OCI-LY7 (cell line): ENCODE data around the gene USP24. TPM values are rescaled to one million over a fixed set of nuclear protein-coding genes. Genes with fewer than 3 reads are reported as not detected.

Experiments
- BruUV-seq: library from RNA; stranded (reverse); fragments of 400-500 nt; replicated peaks from 2 replicates; lab custom pipeline; 2021; lab: Mats Ljungman, UMichigan
- CTCF ChIA-PET: fragments of 300-600 bp; sonication (Branson Sonifier 250); formaldehyde crosslinking; loops from one replicate; lab custom pipeline; 2022; ENCODE audit warnings: antibody characterized with exemption; ENCODE audit not compliant: unreplicated experiment; lab: Charles Lee
- POLR2A ChIA-PET: fragments of 300-600 bp; sonication (Branson Sonifier 250); formaldehyde crosslinking; loops from one replicate; lab custom pipeline; 2022; ENCODE audit warnings: antibody characterized with exemption; lab: Charles Lee
- DNase-seq: peaks from one replicate; pipeline ENCODE4 v3.0.0-alpha.2; 2015; ENCODE audit warnings: low spot score
- H2AFZ ChIP-seq: fragments of 200-600 bp; sonication (generic), shearing (Covaris generic); 2 replicates; pipeline ENCODE4 v1.6.1; 2014; ENCODE audit warnings: mild to moderate bottlenecking, antibody characterized with exemption, low read length, moderate library complexity
- H3K27ac ChIP-seq: fragments of 200-600 bp; sonication (generic); 2 replicates; pipeline ENCODE4 v1.5.1; 2014; ENCODE audit warnings: mixed run types, low read depth, mild to moderate bottlenecking, moderate library complexity, low read length, inconsistent platforms; ENCODE audit not compliant: poor library complexity, severe bottlenecking
- H3K36me3 ChIP-seq: fragments of 200-600 bp; sonication (generic); 2 replicates; pipeline ENCODE4 v1.6.1; 2014; ENCODE audit warnings: mild to moderate bottlenecking, antibody characterized with exemption, low read length, moderate library complexity, mixed read lengths; ENCODE audit not compliant: insufficient read depth
- H3K4me1 ChIP-seq: fragments of 200-600 bp; sonication (generic); 2 replicates; pipeline ENCODE4 v1.5.1; 2014; ENCODE audit warnings: mild to moderate bottlenecking, low read length; ENCODE audit not compliant: insufficient read depth, poor library complexity, severe bottlenecking
- H3K4me2 ChIP-seq: fragments of 200-600 bp; sonication (generic); 2 replicates; pipeline ENCODE4 v1.6.1; 2014; ENCODE audit warnings: mild to moderate bottlenecking, low read length
- H3K4me3 ChIP-seq: fragments of 200-600 bp; sonication (generic); 2 replicates; pipeline ENCODE4 v1.5.1; 2014; ENCODE audit warnings: mild to moderate bottlenecking, low read depth, low read length; ENCODE audit not compliant: poor library complexity, severe bottlenecking
- H3K79me2 ChIP-seq: fragments of 200-600 bp; sonication (generic); 2 replicates; pipeline ENCODE4 v1.6.1; 2016; ENCODE audit warnings: low read depth, mild to moderate bottlenecking, low read length, moderate library complexity, mixed read lengths; ENCODE audit not compliant: insufficient read depth
- H3K9me2 ChIP-seq: fragments of 200-600 bp; sonication (generic); 2 replicates; pipeline ENCODE4 v1.6.1; 2016; ENCODE audit warnings: mild to moderate bottlenecking, low read length, mixed read lengths; ENCODE audit not compliant: insufficient read depth
- H3K9me3 ChIP-seq: fragments of 200-600 bp; sonication (generic); 2 replicates; pipeline ENCODE4 v1.6.1; 2014; ENCODE audit warnings: mild to moderate bottlenecking, mixed run types, low read length, mixed read lengths
- H4K20me1 ChIP-seq: fragments of 200-600 bp; sonication (generic); 2 replicates; pipeline ENCODE4 v1.6.1; 2014; ENCODE audit warnings: mild to moderate bottlenecking, antibody characterized with exemption, low read length, moderate library complexity, mixed read lengths; ENCODE audit not compliant: insufficient read depth
- EZH2phosphoT487 ChIP-seq: fragments of 200-600 bp; sonication (generic); IDR thresholded peaks from 2 replicates; pipeline ENCODE4 v1.6.1; 2018; ENCODE audit warnings: low read depth, borderline replicate concordance, mild to moderate bottlenecking, mixed run types, antibody characterized with exemption, low read length, moderate library complexity, mixed read lengths
- intact Hi-C: fragments of 100-400 bp; cut with micrococcal nuclease; formaldehyde crosslinking; loops from one replicate; pipeline ENCODE4 v1.10.0; 2022; ENCODE audit not compliant: unreplicated experiment
- total RNA-seq, 2 experiments: library from RNA; depleted of rRNA in 1 of 2; stranded (reverse); fragments of >200 nt in 1 of 2; shearing (Covaris generic) in 1 of 2; gene quantifications; 2 replicates each; pipeline ENCODE4 v1.2.3, GENCODE V29; 2014 to 2022
- TF ChIP-seq, protein P1 (sequence below): fragments of 200-600 bp; sonication (generic); conservative IDR thresholded peaks from 2 replicates; pipeline ENCODE4 v1.5.1; 2014; ENCODE audit warnings: mild to moderate bottlenecking, antibody characterized with exemption, low read length, moderate library complexity, mixed read lengths

The USP24 gene
- total RNA-seq, 2 experiments from 2014 or later: 35.1 to 46.3 TPM

DNA sequence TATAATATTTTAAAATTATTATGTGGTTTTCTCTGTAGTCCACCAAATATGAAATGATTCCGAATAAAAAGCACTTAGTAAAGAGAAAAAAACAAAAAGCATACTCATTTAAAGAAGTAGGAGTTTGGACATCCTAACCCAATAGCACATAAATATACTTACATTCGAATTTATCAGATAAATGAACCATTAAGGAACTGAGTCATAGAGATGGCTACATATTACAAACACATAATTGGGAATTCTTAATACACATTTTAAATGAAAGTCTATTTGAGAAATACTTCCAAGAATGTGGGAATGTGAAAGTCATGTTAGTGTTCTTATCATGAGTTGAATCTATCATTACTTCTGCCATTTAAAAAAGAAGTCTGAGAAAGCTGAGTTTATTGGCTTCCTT is 75.0 kb downstream of the USP24 start:
- BruUV-seq: no TSS peak
- Histone ChIP-seq H3K79me2 (no peaks in the 10 kb centered on the region), H3K9me3 (no peaks in the 10 kb centered on the region), H3K36me3 (peaks cover 96% of the 10 kb centered on the region), H3K4me3 (no peak overlapping the region), H4K20me1 (no peaks in the 10 kb centered on the region), H3K27ac (no peak overlapping the region), H3K4me2 (no peak overlapping the region), H3K4me1 (no peaks in the 10 kb centered on the region), H2AFZ (no peak overlapping the region), H3K9me2 (no peaks in the 10 kb centered on the region)
- intact Hi-C loops: loop anchor here (1.0 to 2.0 kb wide), 3 partner anchors 77 to 199 kb away; no protein-coding TSS in a partner anchor
- CTCF ChIA-PET: interaction anchor here (0.6 kb wide), 1 partner anchor 69 kb away, joined by 3 read pairs; no protein-coding TSS in a partner anchor
- POLR2A ChIA-PET: interaction anchor here (0.6 to 0.8 kb wide), 3 partner anchors 13 to 72 kb away, joined by 3 read pairs; no protein-coding TSS in a partner anchor
- no peak for TF ChIP-seq EZH2phosphoT487
- TF ChIP-seq, protein P1, sequence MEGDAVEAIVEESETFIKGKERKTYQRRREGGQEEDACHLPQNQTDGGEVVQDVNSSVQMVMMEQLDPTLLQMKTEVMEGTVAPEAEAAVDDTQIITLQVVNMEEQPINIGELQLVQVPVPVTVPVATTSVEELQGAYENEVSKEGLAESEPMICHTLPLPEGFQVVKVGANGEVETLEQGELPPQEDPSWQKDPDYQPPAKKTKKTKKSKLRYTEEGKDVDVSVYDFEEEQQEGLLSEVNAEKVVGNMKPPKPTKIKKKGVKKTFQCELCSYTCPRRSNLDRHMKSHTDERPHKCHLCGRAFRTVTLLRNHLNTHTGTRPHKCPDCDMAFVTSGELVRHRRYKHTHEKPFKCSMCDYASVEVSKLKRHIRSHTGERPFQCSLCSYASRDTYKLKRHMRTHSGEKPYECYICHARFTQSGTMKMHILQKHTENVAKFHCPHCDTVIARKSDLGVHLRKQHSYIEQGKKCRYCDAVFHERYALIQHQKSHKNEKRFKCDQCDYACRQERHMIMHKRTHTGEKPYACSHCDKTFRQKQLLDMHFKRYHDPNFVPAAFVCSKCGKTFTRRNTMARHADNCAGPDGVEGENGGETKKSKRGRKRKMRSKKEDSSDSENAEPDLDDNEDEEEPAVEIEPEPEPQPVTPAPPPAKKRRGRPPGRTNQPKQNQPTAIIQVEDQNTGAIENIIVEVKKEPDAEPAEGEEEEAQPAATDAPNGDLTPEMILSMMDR: no peak
- DNase-seq: no peak

DNA sequence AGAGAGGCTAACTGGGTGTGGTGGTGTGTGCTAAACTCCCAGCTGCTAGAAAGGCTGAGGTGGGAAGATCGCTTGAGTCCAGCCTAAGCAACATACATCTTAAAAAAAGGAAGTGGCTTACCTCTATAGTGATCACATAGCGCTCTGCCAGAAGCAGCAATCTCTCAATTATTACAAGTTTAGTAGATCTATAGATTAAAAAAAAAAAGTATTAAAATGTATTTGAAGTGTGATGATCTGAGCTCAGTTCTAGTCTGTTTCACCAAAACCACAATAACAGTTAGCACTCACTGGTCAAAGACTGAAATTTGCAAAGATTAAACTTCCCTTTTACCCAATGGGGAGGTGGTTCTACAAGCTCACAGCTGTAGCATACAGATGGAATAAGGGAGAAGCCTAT is 76.3 kb downstream of the USP24 start:
- TF ChIP-seq EZH2phosphoT487: no peak
- TF ChIP-seq, protein P1: no peak
- H3K9me3 ChIP-seq: no peaks in the 10 kb centered on the region
- intact Hi-C loops: no loop called here
- ChIA-PET POLR2A (interaction anchor here (0.9 kb wide), 1 partner anchor 139 kb away, joined by 4 read pairs; no protein-coding TSS in a partner anchor), CTCF (no interaction called here)
- no peak for DNase-seq
- no peak overlapping the region for H3K27ac ChIP-seq
- H3K9me2 ChIP-seq: no peaks in the 10 kb centered on the region
- H2AFZ ChIP-seq: no peak overlapping the region
- H3K4me2 ChIP-seq: no peak overlapping the region
- H4K20me1 ChIP-seq: no peaks in the 10 kb centered on the region
- H3K79me2 ChIP-seq: no peaks in the 10 kb centered on the region
- no peak overlapping the region for H3K4me3 ChIP-seq
- peaks cover 96% of the 10 kb centered on the region for H3K36me3 ChIP-seq
- H3K4me1 ChIP-seq: no peaks in the 10 kb centered on the region
- BruUV-seq: no TSS peak

DNA sequence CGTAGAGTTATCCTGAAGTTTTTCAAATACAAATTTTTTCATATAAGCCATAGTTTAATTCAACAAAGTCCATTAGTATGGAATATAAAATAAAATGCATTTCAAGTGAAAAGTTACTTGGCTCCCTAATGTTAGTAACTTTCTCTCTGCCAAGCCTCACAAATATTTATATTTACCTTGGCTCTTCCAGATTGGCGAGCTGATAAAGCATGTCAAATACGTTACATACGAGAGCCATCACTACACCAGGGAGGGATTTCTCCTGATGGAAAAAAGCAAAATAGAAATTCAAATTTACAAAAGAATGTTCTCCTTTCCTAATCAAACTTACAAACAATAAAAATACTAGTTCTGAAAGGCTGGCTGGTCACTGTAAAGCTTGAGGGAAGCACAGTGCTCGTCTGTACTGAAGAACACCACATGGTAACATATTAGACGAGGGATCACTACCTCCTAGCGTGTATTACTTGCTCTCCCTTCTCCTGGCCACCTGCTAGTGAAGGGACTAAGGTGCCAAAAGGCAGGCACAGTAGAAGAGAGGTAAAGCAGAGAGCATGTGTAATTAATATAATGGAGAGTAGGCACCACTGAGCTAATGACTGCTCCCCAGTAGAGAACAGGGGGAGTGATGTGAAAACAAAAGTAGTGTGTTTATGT is 80.9 kb downstream of the USP24 start:
- CTCF ChIA-PET: no interaction called here
- POLR2A ChIA-PET: no interaction called here
- Histone ChIP-seq H3K9me3 (no peaks in the 10 kb centered on the region), H4K20me1 (no peaks in the 10 kb centered on the region), H3K79me2 (no peaks in the 10 kb centered on the region), H3K9me2 (no peaks in the 10 kb centered on the region), H3K4me1 (no peaks in the 10 kb centered on the region), H2AFZ (no peak overlapping the region), H3K36me3 (peaks cover 97% of the 10 kb centered on the region), H3K27ac (no peak overlapping the region), H3K4me2 (no peak overlapping the region), H3K4me3 (no peak overlapping the region)
- no peak for DNase-seq
- intact Hi-C loops: no loop called here
- no TSS peak for BruUV-seq
- TF ChIP-seq, protein P1: no peak
- no peak for TF ChIP-seq EZH2phosphoT487
